ENCODE measurements around the gene STK11.

STK11 gene

GRCh38 chr19:1211494-1212234 is 6.1 kb downstream of the STK11 start:
- DNase-seq, result no peak

DNA sequence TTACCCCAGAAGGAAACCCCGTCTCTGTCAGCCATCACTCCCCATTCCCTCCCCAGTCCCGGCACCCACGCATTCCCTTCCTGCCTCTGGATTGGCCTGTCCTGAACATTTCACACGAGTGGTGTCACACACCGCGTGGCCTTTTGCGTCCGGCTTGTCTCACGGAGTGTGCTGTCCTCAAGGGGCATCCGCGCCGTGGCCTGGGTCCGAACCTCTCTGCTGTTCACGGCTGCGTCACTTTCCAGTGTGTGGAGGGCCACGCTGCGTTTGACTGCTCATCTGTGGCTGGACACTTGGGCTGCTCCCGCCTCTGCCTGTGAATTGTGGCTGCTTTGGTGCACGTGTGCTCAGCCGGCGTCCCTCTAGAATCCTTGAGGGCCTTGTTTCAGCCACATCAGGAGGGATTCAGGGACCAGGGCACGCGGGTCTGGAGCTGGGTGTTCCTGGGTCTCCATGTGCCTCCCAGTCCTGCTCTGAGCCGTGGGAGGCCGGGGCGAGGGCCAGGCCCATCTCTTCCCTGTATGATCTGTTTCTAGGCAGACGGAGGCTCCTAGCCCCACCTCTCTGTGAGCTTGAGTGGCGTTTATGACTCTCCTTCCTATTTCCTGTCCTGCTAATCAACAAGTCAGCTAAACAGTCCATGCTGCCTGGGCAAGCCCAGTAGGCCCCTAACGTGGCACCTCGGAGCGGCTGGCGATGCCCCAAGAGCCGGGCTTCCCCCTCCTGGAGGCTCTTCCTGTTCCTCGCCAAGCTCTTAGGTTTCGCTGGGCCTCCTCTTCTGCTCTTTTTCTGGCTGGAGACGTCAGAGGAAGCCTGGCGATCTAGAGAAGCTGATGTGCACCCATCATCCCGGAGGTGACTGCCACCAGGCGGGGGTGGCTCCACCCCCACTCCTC is 8.1 kb downstream of the STK11 start:
- no peak for DNase-seq

GRCh38 chr19:1214299-1214861 is 8.8 kb downstream of the STK11 start:
- no peak for DNase-seq

GRCh38 chr19:1214862-1215731 is 9.5 kb downstream of the STK11 start:
- DNase-seq, result no peak

- no peak for DNase-seq
Measured at GRCh38 chr19:1216756-1217155, 11.2 kb downstream of the STK11 start.

GRCh38 chr19:1217366-1217765 is 11.8 kb downstream of the STK11 start:
- no peak for DNase-seq

DNA sequence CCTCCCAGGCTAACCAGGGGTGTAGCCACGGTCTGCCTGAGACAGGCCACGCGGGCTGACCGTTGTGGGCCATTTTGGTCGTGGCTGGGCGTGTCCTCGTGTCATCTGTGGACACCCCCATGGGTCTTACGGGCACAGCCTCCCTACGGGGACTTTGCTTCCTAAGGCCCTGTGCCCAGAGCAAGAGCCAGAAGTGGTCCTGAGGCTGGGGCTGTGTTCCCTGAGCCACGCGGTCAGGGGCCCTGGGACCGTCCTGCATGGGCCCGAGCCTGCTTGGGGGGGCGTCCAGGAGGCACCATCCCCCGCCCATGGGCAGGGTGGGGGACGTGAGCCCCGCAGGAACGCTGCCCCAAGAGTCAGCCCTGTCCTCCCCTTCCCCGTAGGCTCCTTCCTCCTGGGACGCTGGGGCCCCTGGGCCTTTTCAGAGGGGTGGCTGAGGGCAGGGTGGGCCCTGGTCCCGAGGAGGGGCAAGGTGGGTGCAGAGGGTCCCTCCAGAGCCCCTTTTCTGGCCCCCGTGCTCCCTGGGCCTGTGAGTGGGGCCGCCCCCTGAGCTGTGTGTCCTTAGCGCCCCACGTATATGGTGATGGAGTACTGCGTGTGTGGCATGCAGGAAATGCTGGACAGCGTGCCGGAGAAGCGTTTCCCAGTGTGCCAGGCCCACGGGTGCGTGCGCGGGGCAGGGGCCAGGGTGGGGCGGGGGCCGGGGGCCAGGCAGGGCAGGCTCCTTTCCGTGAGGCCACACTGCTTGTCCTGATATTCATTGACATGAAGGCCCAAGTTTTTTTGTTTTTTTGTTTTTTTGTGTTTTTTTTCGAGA is 13.4 kb downstream of the STK11 start:
- no peak for DNase-seq

DNA sequence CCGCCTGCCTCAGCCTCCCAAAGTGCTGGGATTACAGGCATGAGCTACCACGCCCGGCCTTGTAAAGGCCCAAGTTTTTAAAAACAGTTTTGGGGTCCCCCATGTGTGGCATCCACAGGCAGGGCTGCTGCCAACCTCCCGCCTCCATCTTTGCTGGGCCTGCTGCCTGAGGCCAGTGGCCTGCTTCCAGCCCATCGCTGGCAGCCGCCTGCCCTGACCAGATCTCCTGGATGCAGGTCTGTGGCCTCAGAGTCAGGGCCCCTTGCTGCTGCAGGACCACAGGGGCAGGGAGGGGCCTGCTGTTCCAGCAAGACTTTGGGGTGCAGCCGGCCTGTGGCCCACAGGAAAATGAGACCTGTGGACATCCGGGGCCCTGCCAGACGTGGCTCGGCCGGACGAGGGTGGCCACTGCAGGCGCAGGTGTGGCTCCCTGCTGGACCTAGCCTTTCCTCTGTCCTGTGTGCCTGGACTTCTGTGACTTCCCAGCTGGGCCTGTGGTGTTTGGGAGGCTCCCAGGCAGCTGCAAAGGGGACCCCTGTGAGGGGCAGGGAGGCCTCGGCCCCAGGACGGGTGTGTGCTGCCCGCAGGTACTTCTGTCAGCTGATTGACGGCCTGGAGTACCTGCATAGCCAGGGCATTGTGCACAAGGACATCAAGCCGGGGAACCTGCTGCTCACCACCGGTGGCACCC is 14.4 kb downstream of the STK11 start:
- DNase-seq, result no peak

- DNase-seq, result no peak
Measured at GRCh38 chr19:1220477-1220930, 14.9 kb downstream of the STK11 start.

GRCh38 chr19:1220976-1221903 is 15.7 kb downstream of the STK11 start:
- no peak for DNase-seq

- no peak for DNase-seq
Measured at GRCh38 chr19:1221904-1222255, 16.3 kb downstream of the STK11 start.

- DNase-seq, result no peak
Measured at GRCh38 chr19:1222394-1222793, 16.8 kb downstream of the STK11 start.

- no peak for DNase-seq
Measured at GRCh38 chr19:1223018-1223855, 17.7 kb downstream of the STK11 start.

- DNase-seq, result no peak
Measured at GRCh38 chr19:1224047-1224825, 18.7 kb downstream of the STK11 start.

GRCh38 chr19:1224847-1225246 is 19.3 kb downstream of the STK11 start:
- DNase-seq, result no peak

- no peak for DNase-seq
Measured at GRCh38 chr19:1225440-1226226, 20.1 kb downstream of the STK11 start.

- DNase-seq, result no peak
Measured at GRCh38 chr19:1226227-1226518, 20.6 kb downstream of the STK11 start.

Measured in NCI-H2227 treated with DMSO at 0.1 percent for 48 hours (cell line).